ENCODE results near the gene DUXA. TPM values are rescaled to one million over a fixed set of nuclear protein-coding genes. Genes with fewer than 3 reads are reported as not detected.

DUXA gene
- total and polyA plus RNA-seq, 2 donors (not counting 1 experiment from before 2014, with no cell fraction given) = not detected

Other genes starting within 250 kb of the DUXA start
- gene USP29, start 47.5 kb downstream of the DUXA start, total RNA-seq = not detected in 2 replicates
- gene USP29, start 47.5 kb downstream of the DUXA start, polyA plus RNA-seq = not detected in 2 replicates
- gene ZIM3, start 22.3 kb downstream of the DUXA start, total RNA-seq = not detected in 2 replicates
- gene ZIM3, start 22.3 kb downstream of the DUXA start, polyA plus RNA-seq = not detected in 2 replicates
- gene ZNF264, start 24.0 kb upstream of the DUXA start, total RNA-seq = 19.0 and 24.9 TPM in 2 replicates
- 5.8 and 7.7 TPM in 2 replicates for gene ZNF264, start 24.0 kb upstream of the DUXA start, polyA plus RNA-seq
- gene AURKC, start 63.5 kb upstream of the DUXA start, total RNA-seq = 0.50 and 0.77 TPM in 2 replicates
- gene AURKC, start 63.5 kb upstream of the DUXA start, polyA plus RNA-seq = 0.59 and 1.4 TPM in 2 replicates
- 33.4 and 40.6 TPM in 2 replicates for gene ZNF805, start 73.1 kb upstream of the DUXA start, total RNA-seq
- gene ZNF805, start 73.1 kb upstream of the DUXA start, polyA plus RNA-seq = 5.6 and 8.1 TPM in 2 replicates
- 78.1 and 80.9 TPM in 2 replicates for gene ZNF460, start 113.0 kb upstream of the DUXA start, total RNA-seq
- gene ZNF460, start 113.0 kb upstream of the DUXA start, polyA plus RNA-seq = 7.2 and 13.1 TPM in 2 replicates
- 10.5 and 12.9 TPM in 2 replicates for gene ZNF543, start 153.0 kb upstream of the DUXA start, total RNA-seq
- 2.8 and 3.0 TPM in 2 replicates for gene ZNF543, start 153.0 kb upstream of the DUXA start, polyA plus RNA-seq
- 11.6 and 13.7 TPM in 2 replicates for gene ZNF304, start 183.8 kb upstream of the DUXA start, total RNA-seq
- gene ZNF304, start 183.8 kb upstream of the DUXA start, polyA plus RNA-seq = 6.2 and 7.3 TPM in 2 replicates
- 9.8 and 13.4 TPM in 2 replicates for gene TRAPPC2B, start 196.1 kb upstream of the DUXA start, total RNA-seq
- gene TRAPPC2B, start 196.1 kb upstream of the DUXA start, polyA plus RNA-seq = 14.0 and 16.5 TPM in 2 replicates
- 4.6 and 6.1 TPM in 2 replicates for gene ZNF547, start 196.1 kb upstream of the DUXA start, total RNA-seq
- 1.8 and 2.7 TPM in 2 replicates for gene ZNF547, start 196.1 kb upstream of the DUXA start, polyA plus RNA-seq
- gene ZNF548, start 222.4 kb upstream of the DUXA start, total RNA-seq = 21.1 and 23.9 TPM in 2 replicates
- 8.8 and 12.0 TPM in 2 replicates for gene ZNF548, start 222.4 kb upstream of the DUXA start, polyA plus RNA-seq
- gene ZNF17, start 243.7 kb upstream of the DUXA start, total RNA-seq = 12.3 and 15.2 TPM in 2 replicates
- 5.2 and 6.8 TPM in 2 replicates for gene ZNF17, start 243.7 kb upstream of the DUXA start, polyA plus RNA-seq

Data from fibroblast of lung (primary cell).